CMK (cell line): ENCODE data around the gene CD58.

Experiments used
- DNase-seq: peaks from one replicate; pipeline ENCODE4 v3.0.0-alpha.2; 2010; ENCODE audit warnings: low read depth

The CD58 gene

GRCh38 chr1:116472431-116472961 lies 98.3 kb downstream of the CD58 start:
- no peak for DNase-seq

DNA sequence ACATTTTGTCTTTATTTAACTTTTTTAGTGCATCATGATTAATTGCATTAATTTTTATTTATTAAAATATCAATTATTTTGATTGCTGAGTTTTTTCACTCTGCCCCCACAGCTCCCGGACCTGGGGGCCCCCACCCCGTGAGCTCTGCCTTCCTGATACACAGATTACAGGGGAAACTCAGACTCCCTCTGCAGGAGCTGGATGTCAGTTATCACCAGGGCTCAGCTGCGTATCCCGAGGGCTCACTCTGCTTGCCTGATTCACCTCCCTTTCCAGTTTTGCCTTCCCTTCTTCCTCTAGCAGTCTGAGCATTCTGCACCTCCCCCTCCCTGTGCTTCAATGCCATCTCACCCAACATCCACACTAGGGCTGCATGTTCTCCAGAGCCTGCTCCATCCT lies 99.6 kb downstream of the CD58 start:
- DNase-seq: no peak

- DNase-seq: no peak
These were observed 100.2 kb downstream of the CD58 start for GRCh38 chr1:116470671-116471070.

DNA sequence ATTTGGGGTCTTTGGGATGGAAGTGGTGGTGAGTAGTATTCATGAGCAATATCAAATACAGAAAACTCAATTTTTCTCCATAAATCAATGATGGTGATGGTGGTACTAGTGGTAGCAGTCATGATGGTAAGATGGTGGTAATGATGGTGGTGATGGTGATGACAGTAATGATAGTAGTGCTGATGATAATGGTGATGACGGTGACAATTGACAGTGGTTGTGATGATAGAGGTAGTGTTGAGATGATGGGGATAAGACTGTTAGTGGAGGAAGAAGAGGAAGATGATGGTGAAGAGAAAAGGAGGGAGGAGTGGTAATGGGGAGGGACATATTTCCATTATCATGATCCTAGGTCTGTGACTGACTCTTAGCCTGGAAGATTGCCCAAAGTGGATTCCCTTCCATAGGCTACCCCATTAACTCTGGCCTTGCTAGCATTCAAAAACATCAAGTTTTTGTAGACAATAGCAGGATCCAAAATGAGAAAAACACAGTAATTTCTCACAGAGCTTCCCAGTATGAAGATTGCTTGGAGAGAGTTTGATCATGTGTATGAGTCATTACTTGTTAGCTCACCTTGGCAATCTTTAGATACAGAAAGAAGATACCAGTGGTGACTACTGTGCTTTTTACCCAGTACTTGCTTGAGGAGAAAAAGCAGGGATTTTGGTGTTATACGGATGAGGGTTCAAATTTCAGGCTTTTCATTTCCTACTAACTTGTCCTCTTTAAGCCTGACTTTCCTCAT lies 103.8 kb downstream of the CD58 start:
- no peak for DNase-seq

DNA sequence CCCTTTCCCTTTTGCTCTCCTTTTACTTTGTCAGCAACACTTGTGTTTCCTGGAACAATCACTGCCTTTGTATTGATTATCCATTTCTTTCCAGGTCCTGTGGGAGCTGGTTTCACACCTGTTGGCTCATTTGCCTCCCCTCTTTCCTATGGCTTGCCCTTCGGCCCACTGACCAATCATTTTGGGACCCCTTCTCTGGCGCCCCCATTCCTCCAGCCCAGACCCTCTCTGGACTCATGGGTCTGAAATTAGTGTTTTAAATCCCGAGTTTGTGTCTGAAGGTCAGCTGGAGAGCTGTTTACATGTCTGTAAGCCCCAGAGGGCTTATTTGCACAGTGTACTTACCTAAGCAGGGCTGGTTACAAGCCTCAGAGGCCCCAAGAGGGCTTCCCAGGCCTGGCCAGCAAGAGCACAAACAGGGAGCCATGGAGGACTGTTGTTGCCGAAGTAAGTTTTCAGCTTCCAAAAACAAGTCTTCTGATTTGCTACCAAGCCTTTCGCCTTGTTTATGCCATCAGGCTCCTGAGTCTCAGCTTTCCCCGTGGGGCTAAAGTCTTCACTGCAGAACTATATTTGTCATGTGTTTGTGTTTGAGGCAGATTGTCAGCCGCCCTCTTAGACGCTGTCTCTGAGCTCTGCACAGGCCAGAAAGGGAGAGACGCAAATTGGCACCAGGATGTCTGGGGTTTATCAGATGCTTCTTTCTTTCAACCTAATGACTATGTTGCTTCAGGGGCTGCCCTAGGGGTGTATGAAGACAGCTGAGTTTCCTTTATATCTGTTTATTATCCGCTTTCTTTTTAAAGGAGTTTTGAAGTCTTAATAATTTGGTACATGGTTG lies 104.8 kb downstream of the CD58 start:
- no peak for DNase-seq

DNA sequence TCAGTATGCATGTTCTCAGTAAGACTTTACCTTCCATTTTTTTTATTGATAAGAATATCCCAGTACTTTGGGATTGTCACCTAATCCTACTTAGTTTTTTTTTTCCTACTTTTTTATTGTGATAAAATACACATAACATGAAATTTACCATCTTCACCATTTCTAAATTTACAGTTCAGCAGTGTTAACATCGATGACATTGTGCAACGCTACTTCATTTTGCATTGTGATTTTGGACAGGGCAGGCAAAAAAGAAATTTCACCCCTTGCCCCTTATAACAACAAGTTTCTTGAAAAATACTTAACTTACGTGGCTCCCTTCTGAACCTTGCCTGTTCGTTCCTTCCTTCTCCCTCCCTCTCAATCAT lies 105.4 kb downstream of the CD58 start:
- no peak for DNase-seq
